OCI-LY7 (cell line): ENCODE data around the gene NFIA. TPM values are rescaled to one million over a fixed set of nuclear protein-coding genes. Genes with fewer than 3 reads are reported as not detected.

Experiments used
- BruUV-seq: library from RNA; stranded (reverse); fragments of 400-500 nt; replicated peaks from 2 replicates; lab custom pipeline; 2021; lab: Mats Ljungman, UMichigan
- CTCF ChIA-PET: fragments of 300-600 bp; sonication (Branson Sonifier 250); formaldehyde crosslinking; loops from one replicate; lab custom pipeline; 2022; ENCODE audit warnings: antibody characterized with exemption; ENCODE audit not compliant: unreplicated experiment; lab: Charles Lee
- POLR2A ChIA-PET: fragments of 300-600 bp; sonication (Branson Sonifier 250); formaldehyde crosslinking; loops from one replicate; lab custom pipeline; 2022; ENCODE audit warnings: antibody characterized with exemption; lab: Charles Lee
- DNase-seq: peaks from one replicate; pipeline ENCODE4 v3.0.0-alpha.2; 2015; ENCODE audit warnings: low spot score
- H2AFZ ChIP-seq: fragments of 200-600 bp; sonication (generic), shearing (Covaris generic); 2 replicates; pipeline ENCODE4 v1.6.1; 2014; ENCODE audit warnings: mild to moderate bottlenecking, antibody characterized with exemption, low read length, moderate library complexity
- H3K27ac ChIP-seq: fragments of 200-600 bp; sonication (generic); 2 replicates; pipeline ENCODE4 v1.5.1; 2014; ENCODE audit warnings: mixed run types, low read depth, mild to moderate bottlenecking, moderate library complexity, low read length, inconsistent platforms; ENCODE audit not compliant: poor library complexity, severe bottlenecking
- H3K36me3 ChIP-seq: fragments of 200-600 bp; sonication (generic); 2 replicates; pipeline ENCODE4 v1.6.1; 2014; ENCODE audit warnings: mild to moderate bottlenecking, antibody characterized with exemption, low read length, moderate library complexity, mixed read lengths; ENCODE audit not compliant: insufficient read depth
- H3K4me1 ChIP-seq: fragments of 200-600 bp; sonication (generic); 2 replicates; pipeline ENCODE4 v1.5.1; 2014; ENCODE audit warnings: mild to moderate bottlenecking, low read length; ENCODE audit not compliant: insufficient read depth, poor library complexity, severe bottlenecking
- H3K4me2 ChIP-seq: fragments of 200-600 bp; sonication (generic); 2 replicates; pipeline ENCODE4 v1.6.1; 2014; ENCODE audit warnings: mild to moderate bottlenecking, low read length
- H3K4me3 ChIP-seq: fragments of 200-600 bp; sonication (generic); 2 replicates; pipeline ENCODE4 v1.5.1; 2014; ENCODE audit warnings: mild to moderate bottlenecking, low read depth, low read length; ENCODE audit not compliant: poor library complexity, severe bottlenecking
- H3K79me2 ChIP-seq: fragments of 200-600 bp; sonication (generic); 2 replicates; pipeline ENCODE4 v1.6.1; 2016; ENCODE audit warnings: low read depth, mild to moderate bottlenecking, low read length, moderate library complexity, mixed read lengths; ENCODE audit not compliant: insufficient read depth
- H3K9me2 ChIP-seq: fragments of 200-600 bp; sonication (generic); 2 replicates; pipeline ENCODE4 v1.6.1; 2016; ENCODE audit warnings: mild to moderate bottlenecking, low read length, mixed read lengths; ENCODE audit not compliant: insufficient read depth
- H3K9me3 ChIP-seq: fragments of 200-600 bp; sonication (generic); 2 replicates; pipeline ENCODE4 v1.6.1; 2014; ENCODE audit warnings: mild to moderate bottlenecking, mixed run types, low read length, mixed read lengths
- H4K20me1 ChIP-seq: fragments of 200-600 bp; sonication (generic); 2 replicates; pipeline ENCODE4 v1.6.1; 2014; ENCODE audit warnings: mild to moderate bottlenecking, antibody characterized with exemption, low read length, moderate library complexity, mixed read lengths; ENCODE audit not compliant: insufficient read depth
- EZH2phosphoT487 ChIP-seq: fragments of 200-600 bp; sonication (generic); IDR thresholded peaks from 2 replicates; pipeline ENCODE4 v1.6.1; 2018; ENCODE audit warnings: low read depth, borderline replicate concordance, mild to moderate bottlenecking, mixed run types, antibody characterized with exemption, low read length, moderate library complexity, mixed read lengths
- intact Hi-C: fragments of 100-400 bp; cut with micrococcal nuclease; formaldehyde crosslinking; loops from one replicate; pipeline ENCODE4 v1.10.0; 2022; ENCODE audit not compliant: unreplicated experiment
- total RNA-seq, 2 experiments: library from RNA; depleted of rRNA in 1 of 2; stranded (reverse); fragments of >200 nt in 1 of 2; shearing (Covaris generic) in 1 of 2; gene quantifications; 2 replicates each; pipeline ENCODE4 v1.2.3, GENCODE V29; 2014 to 2022
- TF ChIP-seq, protein P1 (sequence below): fragments of 200-600 bp; sonication (generic); conservative IDR thresholded peaks from 2 replicates; pipeline ENCODE4 v1.5.1; 2014; ENCODE audit warnings: mild to moderate bottlenecking, antibody characterized with exemption, low read length, moderate library complexity, mixed read lengths

NFIA gene
- total RNA-seq, 2 experiments from 2014 or later = 2.8 to 18.8 TPM

DNA sequence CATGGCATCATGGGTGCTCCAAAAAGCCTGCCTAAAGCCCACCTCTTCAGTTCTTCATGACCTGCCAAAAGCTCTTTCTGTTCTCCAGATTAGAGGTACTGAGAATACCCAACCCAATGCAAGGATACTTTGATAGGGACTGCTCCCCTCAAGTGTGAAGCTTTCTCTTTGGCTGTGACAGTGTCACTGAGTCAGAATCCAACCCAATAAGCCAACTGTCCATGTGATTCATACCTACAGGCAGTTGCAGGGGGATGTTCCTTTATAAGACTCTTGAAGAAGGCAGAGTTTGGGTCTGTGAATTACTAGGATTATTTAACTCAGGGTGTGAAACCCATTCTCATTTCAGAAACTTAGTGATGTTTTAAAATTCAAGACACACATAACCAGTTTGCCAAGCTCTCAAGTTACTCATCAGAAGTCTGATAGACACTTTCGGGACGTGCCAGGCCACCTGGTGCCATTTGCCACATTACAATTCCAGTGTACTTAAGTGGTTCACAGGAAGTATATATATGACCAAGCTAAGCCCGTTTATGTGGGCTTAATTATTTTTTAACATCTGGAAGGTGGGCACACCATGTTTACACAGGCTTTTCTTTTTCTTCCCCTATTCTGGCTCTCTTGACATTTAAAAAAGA lies 265.8 kb downstream of the NFIA start:
- H3K27ac ChIP-seq = no peak overlapping the region
- H3K9me2 ChIP-seq = no peaks in the 10 kb centered on the region
- no peaks in the 10 kb centered on the region for H4K20me1 ChIP-seq
- TF ChIP-seq, protein P1, sequence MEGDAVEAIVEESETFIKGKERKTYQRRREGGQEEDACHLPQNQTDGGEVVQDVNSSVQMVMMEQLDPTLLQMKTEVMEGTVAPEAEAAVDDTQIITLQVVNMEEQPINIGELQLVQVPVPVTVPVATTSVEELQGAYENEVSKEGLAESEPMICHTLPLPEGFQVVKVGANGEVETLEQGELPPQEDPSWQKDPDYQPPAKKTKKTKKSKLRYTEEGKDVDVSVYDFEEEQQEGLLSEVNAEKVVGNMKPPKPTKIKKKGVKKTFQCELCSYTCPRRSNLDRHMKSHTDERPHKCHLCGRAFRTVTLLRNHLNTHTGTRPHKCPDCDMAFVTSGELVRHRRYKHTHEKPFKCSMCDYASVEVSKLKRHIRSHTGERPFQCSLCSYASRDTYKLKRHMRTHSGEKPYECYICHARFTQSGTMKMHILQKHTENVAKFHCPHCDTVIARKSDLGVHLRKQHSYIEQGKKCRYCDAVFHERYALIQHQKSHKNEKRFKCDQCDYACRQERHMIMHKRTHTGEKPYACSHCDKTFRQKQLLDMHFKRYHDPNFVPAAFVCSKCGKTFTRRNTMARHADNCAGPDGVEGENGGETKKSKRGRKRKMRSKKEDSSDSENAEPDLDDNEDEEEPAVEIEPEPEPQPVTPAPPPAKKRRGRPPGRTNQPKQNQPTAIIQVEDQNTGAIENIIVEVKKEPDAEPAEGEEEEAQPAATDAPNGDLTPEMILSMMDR = no peak
- no peak for TF ChIP-seq EZH2phosphoT487
- no peaks in the 10 kb centered on the region for H3K36me3 ChIP-seq
- H3K79me2 ChIP-seq = no peaks in the 10 kb centered on the region
- CTCF ChIA-PET = no interaction called here
- no peak overlapping the region for H3K4me2 ChIP-seq
- BruUV-seq = no TSS peak
- no peak overlapping the region for H3K4me3 ChIP-seq
- no peak overlapping the region for H2AFZ ChIP-seq
- no peaks in the 10 kb centered on the region for H3K4me1 ChIP-seq
- POLR2A ChIA-PET = no interaction called here
- DNase-seq = no peak
- intact Hi-C loops = loop anchor here (5.0 kb wide), 1 partner anchor 504 kb away; no protein-coding TSS in a partner anchor
- no peaks in the 10 kb centered on the region for H3K9me3 ChIP-seq

DNA sequence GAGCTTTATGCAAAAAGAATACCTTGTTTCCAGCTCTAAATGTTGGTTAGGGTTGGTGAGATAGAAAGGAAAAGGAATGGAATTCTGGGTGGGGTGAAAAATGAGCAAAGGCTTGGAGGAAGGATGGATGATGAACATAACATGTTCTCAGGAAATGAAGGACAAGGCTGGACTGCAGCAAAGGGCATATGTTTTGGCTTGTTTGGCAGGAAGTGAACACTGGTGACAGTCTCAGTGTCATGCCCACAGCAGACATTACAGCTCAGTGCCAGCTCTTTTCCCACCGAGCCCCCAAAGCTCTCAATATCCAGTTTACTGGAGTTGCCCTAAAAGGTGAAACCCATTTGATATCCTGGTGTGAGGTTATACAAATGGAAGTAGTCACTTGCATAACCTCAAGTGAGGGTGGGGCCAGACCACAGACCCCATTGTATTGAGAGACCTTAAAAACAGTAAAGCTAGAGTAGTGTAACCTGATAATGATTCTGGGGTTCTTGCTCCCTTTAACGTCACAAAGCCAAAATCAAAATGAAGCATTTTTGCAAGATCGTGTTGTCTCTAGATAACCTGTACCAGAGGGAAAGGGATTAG lies 270.6 kb downstream of the NFIA start:
- BruUV-seq = no TSS peak
- intact Hi-C loops = no loop called here

More for the DNA sequence above, 270.6 kb downstream of the NFIA start:
- Histone ChIP-seq H3K27ac (no peak overlapping the region), H3K9me3 (no peaks in the 10 kb centered on the region), H3K4me3 (no peak overlapping the region), H3K79me2 (no peaks in the 10 kb centered on the region), H2AFZ (no peak overlapping the region), H3K4me2 (no peak overlapping the region), H3K4me1 (no peaks in the 10 kb centered on the region), H4K20me1 (no peaks in the 10 kb centered on the region), H3K36me3 (no peaks in the 10 kb centered on the region), H3K9me2 (no peaks in the 10 kb centered on the region)
- CTCF ChIA-PET = no interaction called here
- no peak for TF ChIP-seq EZH2phosphoT487
- TF ChIP-seq, protein P1 = no peak
- POLR2A ChIA-PET = interaction anchor here (0.7 kb wide), 1 partner anchor 70 kb away, joined by 4 read pairs; no protein-coding TSS in a partner anchor
- no peak for DNase-seq
